GM21360 (cell line): ENCODE measurements around the gene TMPRSS13.

Experiments
- ATAC-seq: cut with Tn5 transposase; IDR thresholded peaks from one replicate; pipeline ENCODE4 v1.9.1; 2021; ENCODE audit warnings: mild to moderate bottlenecking, moderate library complexity; ENCODE audit not compliant: unreplicated experiment

The TMPRSS13 gene

DNA sequence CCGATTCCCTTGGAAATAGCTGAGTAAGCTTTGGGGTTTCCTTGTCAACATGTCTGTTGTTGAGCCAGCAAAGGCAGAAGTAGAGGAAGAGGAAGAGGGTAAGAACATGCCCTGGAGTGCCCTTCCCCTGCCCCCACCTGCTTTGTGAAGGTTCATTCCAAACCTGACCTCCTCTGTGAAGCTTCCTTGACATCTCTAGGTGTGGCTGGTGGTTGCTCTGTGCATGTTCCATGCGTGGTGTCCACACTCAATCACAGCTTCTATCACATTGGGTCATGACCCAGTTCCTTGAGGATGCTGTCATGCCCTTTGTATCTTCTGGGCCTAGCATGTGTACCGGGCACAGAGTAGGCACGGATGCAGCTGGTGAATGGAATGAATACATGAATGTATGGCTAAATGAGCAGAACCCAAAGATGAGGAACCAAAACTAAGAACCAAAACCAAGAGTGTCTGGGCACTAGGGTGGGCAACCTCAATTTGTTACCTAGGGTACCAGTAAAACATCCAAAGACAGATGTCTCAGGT is 29.0 kb downstream of the TMPRSS13 start:
- ATAC-seq, result no peak

DNA sequence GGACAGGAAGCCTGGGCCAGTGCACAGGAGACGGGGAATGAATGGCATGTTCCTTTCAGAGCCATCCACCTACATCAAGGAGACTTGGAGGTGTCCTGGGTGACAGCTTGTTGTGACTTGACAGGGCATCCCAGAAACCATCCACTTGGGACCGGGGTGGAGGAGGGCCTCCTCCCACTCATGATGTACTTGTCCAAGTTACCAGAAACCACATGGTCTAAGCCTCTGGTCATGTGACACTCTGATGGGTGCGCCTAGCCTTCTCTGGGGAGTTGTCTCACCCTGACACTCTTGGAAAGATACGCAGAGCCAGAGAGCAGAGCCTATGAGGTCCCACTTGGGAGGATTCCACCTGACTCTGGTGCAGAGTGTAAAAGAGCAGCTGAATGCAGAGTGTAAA is 31.1 kb downstream of the TMPRSS13 start:
- no peak for ATAC-seq

DNA sequence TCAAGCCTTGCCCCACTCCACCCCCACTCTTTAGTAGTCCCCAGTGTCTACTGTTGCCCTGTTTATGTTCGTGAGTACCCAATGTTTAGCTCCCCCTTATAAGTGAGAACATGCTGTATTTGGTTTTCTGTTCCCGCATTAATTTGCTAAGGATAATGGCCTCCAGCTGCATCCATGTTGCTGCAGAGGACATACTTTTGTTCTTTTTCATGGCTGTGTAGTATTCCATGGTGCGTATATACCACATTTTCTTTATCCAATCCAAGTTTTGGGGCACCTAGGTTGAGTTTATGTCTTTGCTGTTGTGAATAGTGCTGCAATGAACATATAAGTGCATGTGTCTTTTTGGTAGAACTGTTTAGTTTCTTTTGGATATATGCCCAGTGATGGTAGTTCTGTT is 36.6 kb downstream of the TMPRSS13 start:
- no peak for ATAC-seq

DNA sequence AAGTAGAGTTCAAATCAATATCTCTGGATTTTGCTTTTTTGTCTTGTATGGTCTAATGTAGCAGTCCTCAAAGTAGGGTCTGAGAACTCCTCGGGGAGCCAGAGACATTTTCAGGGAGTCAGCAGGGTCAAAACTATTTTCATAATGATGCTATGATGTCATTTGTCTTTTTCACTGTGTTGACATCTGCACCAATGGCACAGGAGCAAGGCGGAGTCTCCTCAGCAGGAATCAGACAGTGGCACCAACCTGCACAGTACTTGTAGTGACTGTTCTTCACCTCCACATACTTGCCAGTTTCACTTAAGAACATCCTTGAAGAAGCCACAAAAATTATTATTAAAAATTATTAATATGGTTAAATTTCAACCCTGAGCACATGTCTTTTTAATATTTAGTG is 37.8 kb downstream of the TMPRSS13 start:
- no peak for ATAC-seq

DNA sequence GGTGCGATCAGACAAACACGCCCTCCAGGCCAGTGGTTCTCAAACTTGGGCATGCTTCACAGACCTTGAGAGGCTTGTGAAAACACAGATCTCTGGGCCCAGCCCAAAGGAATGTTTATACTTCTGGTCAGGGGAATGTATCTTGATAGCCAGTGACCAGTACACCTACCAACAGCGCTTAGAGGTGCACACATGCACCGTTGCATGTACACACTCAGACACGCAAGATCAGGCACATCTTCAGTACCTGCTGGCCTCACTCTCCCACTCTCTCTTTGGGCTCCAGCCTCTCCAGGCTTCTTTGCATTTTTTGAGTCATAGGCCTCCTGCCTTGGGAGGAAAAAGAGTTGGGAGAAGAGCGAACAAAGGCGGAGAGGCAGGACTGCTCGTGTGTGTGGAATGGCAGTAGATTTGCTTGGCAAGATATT is 41.0 kb downstream of the TMPRSS13 start:
- ATAC-seq, result no peak

DNA sequence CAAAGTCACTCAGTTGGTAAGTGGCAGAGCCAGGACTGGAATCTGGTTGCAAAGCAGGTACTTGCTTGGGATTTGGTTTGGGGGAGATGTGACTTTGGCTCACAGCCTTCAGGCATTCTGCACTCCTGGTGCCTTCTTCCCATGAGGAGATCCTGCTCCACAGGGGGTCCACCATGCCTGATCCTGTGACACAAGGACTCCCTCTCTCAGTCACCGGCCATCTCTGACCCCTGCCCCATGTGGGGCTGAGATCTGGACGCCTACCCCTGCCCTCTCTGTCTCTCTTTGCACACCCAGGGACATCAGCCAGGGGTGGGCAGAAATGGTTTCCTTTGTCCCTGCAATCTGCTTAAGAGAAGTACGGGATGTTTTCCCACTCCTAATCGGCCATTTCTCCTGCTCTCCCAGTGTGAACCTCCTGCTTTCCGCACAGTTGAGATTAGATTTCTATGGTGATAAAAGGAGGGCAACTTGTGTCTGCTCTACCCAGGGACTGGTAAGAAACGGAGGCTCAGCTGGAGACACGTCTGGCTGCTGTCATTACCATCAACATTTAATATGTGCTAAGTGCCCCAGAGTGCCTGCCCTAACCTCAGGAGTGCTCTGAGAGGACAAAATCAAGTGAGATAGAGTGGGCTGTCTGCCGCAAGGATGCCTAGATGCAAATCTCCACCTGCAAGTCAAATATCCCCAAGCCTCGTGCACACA is 41.6 kb downstream of the TMPRSS13 start:
- ATAC-seq, result no peak

DNA sequence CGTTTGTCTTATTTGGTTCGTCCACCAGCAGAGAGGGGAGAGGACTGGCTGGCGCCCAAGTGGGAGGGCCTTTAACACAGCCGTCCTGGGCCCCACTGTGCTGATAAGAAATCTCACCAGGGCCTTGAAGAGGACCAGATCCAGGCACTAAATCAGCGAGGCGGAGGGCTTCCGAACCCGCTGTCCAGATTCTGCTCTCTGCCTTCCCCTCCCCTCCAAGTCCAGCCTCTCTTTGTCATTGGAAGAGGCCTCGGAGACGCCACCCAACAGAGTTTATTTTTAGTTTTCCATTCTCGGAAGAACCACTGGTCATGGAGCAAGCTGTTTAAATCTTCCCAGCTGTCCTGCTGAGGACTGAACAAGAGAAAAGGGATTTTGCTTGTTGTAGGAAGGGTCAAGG is 43.4 kb downstream of the TMPRSS13 start:
- no peak for ATAC-seq

DNA sequence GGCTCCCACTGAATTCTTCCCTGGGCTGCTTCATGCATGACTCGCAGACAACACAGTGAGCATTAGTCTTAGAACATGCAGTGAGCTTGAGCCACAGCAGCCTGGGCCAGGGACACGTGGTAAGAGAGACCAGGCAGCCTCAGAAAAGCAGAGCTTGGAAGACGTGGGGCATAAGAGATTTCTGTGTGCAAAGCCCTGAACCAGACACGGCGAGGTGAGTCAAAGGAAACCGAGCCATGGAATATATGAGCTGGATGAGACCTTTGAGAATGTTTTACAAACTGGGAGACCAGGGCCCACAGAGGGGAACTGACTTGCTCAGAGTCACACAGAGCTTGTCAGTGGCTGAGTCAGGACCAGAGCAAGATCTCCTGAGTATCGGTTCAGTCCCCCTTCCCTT is 44.2 kb downstream of the TMPRSS13 start:
- ATAC-seq, result no peak

DNA sequence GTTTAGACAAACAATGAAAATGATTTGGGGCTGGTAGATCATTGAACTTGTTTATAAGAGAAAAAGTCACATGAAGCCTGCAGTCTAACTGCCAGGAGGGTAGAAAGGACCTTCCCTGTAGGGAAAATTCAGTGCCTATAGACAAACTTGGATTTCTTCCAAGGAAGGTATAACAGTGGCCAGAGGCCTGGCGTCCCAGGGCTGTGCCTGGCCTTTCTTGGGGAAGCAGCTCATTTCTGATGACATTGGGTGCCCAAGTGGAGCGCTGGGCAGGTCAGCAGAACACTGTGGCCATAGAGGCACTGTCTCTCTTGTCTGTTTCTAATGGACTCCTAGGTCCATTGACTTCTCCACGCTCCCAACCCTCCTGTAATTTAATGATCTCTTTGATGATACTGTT is 46.1 kb downstream of the TMPRSS13 start:
- ATAC-seq, result no peak

DNA sequence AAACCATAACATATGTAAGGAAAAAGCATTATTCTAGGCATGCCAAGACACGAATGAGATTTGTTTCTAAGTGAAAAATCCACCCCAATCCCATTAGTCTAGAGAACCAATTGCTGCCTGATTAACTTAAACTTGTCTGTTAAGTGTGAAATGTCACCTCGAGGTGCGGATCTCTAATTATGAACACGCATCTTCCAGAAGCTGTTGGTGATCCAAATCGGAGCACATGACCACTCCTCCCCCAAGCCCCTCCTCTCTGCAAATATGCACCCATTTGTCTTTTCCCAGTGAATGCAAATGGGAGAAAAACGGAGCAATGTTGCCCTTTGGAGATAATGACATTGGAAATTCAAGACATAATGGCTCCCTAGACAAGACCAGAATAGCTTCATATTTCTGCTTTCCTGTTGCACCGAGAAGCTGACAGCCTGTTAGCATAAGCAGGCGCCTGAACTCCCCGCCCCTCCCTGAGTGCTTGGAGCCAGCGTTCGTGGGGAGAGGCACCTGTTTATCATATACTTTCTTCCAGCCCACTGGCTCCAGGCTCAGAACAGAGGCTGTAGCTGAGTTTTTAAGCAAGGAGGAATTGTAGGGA is 46.8 kb downstream of the TMPRSS13 start:
- ATAC-seq, result no peak

DNA sequence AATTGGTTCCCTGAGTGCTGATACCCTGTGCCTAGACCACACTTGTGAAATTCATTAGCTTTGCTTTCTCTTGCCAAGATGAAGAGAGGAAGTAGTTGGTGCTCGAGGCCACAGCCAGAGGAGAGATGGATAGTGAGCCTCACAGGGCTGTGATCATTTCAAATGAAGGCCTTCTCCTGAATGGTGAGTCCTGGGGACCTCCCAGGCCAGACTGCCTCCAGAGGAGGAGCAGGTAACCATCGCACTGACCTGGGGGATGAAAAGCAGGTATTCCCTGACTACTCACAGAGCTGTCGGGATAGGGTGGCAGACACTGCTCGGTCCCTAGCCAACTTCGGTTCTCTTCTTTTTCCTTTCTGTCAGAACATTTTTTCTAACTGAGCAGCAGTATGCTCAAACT is 48.0 kb downstream of the TMPRSS13 start:
- no peak for ATAC-seq

DNA sequence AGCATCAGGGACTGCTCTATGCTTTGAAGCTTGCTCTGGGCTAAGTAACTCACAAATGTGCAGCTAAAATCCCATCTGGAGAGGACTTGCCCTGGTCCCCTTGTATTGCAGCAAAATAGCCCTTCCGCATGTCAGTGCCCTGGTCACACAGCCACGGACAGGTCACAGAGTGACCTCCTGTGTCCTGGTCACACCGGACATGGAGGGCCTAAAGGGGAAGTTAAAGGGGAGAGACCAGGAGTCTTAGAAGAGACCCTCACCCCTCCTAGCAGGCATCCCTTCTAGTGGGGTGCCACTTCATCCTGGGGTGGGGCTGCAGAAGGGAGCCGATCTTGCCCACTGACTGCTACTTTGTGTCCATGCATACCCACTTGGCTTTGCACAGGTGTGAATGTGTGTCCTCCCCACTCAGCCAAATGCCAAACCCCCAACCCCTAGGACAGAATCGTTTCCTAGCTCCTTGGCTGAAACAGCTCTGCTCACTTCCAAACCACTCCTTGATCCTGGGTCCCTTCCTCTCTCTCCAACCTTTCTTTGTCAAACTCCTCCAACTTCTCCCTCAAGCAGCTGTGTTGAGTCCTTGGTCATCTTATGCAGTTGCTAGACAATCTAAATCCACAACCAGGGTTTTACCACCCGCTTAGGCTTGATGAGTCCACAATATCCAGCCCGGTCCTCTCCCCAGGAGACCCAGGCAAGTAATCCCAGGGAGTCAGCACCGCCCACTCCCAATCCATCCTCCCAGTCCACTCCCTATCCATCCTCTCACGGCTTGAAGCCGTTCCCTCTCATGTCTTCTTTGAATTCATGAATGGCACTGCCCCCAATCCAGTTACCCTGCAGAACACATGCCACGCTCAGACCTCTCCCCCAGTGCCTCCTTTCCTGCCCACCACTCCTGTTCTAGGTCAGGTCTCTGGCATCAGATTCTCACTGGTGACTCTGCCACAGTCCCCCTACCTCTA is 49.4 kb downstream of the TMPRSS13 start:
- ATAC-seq, result no peak

DNA sequence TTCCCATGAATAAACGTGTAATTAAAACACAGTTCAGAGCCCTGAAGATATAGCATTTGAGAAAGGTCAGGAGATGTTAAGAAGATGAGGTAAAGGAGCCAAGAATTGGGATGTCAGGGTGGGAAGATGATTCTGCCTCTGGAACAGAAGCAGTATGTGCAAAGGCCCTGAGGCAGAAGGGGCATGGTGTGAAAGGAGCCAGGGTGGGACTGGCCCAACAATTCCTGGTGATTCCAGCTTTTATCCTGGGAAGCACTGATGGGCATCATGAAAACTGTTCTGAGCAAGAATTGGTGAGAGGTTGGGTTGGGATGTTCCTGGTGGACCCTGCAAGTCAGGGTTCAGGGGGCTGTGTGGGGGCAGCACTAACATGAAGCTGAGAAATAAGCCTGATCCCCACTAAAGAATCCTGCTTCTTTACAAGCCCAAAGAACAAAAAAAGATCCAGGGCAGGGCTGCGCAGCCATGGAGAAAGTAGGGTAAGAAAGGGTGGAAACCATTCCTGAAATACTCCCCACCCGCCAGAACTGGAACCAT is 50.2 kb downstream of the TMPRSS13 start:
- no peak for ATAC-seq

DNA sequence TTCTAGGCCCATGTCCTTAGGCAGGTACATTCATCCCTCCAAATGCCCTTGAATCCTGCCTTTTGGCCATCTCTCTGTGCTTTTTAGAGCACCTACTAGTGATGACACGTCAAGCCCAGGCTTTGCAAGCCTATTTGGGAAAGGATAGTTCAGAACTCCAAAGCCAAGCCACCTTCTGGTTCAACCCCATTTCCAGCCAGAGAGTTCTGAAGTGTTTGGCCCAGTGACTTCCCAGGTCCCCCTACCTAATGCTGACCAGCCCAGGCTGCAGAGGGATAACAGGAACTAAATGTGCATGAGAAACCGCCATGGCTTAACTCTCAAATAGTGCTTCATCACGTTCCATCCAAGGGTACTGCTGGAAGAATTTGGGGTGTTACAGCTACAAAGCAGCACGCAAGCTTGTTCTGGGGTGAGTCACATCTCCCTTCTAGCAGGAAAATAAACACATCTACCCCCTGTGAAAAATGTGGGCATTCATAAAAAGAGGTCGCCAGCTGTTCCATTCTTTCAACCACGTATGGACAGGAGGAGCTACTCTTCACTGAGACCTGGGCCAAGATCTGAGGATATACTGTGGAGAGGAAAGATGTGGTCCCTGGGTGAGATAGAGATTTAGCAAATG is 50.8 kb downstream of the TMPRSS13 start:
- no peak for ATAC-seq

DNA sequence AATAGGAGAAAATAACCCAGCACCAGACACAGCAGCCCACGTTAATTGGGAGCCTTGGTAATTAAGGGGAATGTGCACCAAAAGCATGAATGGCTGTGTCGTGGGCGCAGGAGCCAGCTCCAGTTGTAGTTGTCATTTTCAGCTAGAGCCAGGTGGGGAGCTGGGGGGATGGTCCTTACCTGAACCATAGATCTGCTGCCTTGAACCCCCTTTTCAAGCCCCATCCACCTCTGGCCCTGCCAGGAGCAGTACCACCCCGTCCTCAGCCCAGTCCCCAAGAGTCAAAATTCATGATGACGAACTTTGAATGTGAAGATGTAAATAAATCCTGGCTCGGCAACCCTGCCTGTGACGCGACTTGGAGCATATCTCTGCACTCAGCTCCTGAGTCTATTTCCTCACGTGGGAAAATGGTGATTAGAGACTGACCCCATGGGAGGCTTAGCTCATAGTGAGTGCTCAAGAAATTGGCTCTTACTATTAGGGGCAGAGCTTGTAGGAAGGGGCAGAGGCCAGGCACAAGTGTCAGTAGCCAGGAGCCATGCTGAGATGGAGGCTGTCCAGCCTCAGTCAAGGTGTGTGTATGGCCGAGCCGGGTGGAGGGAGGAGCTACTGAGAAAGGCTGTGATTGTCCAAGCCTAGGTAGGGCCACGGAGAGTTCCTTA is 52.0 kb downstream of the TMPRSS13 start:
- no peak for ATAC-seq

DNA sequence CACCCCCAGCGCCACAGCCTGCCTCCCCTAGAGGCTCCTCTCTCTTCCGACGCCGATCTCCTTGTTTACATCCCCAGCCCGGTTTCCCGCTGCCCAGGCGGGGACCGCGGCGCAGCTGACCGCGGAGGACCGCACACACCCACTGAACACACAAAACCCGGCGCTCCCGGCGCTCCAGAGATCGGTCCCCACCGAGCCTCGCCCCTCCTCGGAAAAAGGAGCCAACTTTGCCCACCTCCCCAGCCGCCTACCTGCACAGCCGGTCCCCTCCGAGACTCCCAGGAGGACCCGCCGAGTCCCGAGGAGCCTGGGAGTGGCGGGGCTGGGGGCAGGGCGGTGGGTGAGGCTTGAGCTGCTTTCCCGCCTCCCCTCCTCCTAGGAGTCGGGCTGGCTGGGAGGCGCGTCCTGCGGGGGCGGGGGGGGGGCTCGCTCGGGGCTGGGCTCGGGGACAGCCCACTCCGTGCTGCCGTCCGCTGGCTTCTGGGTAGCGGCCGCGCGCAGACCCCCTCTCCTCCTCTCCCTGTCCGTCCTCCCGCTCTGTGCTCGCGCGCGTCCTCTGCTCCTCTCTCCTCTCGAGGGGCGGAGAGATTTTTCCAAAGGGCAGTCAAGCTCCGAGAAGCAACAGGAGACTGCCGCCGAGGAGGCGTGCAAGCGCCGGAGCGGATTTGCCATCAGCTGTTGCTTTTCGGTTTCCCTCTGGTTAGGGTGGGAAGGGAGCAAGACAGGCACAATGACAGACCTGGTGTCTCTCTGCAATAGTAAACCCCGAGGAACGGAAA is 52.7 kb downstream of the TMPRSS13 start, which contains the start of gene FXYD6:
Gene FXYD6 (minus strand): TSS at position 318 of the 779 bp plus-strand sequence. CDS start 33,882 bp downstream, outside the sequence.
- ATAC-seq, result no peak

DNA sequence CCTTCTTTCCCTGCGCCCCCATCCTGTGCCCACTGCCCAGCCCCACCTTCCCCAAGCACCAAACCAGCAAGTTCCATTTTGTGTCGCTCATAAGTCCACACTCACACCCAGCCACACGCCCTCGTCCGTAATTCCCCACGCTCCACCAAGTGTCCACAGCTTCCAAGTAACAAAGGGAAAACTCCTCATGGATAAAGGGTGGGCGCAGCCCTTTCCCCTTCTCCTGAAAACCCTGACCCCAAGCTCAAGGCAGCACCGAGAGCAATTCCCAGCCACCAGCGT is 53.2 kb downstream of the TMPRSS13 start:
- no peak for ATAC-seq

DNA sequence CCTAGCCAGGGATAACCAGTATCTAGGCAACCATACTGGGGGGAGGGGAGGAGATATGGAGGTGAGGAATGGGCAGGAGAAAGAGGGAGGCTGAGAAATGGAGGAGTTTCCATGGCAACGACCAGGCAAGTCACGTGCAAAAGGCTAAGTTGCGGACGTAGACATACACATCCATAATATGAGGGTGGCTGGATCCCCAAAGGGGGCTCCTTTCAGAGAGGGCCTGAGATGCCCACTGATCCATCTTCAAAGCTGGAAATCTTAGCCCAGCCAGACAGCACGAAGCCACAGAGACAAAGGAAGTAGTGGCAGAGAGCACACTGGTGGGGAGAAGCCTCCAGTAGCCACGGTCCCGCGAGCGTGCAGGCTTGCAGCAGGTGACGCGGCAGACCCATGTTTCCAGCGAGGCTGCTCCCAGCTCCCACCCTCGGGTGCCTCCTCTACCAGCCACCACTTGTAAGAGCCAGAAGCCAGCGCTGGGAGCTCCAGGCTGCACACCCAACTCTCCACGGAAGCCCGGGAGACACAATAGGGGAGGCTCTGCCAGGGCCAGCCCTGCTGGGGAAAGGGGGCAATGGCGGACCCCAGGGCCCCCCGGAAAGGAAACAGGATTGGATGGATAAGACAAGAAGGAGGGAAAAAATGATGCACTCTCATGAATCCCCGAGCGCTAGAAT is 53.7 kb downstream of the TMPRSS13 start:
- ATAC-seq, result no peak

DNA sequence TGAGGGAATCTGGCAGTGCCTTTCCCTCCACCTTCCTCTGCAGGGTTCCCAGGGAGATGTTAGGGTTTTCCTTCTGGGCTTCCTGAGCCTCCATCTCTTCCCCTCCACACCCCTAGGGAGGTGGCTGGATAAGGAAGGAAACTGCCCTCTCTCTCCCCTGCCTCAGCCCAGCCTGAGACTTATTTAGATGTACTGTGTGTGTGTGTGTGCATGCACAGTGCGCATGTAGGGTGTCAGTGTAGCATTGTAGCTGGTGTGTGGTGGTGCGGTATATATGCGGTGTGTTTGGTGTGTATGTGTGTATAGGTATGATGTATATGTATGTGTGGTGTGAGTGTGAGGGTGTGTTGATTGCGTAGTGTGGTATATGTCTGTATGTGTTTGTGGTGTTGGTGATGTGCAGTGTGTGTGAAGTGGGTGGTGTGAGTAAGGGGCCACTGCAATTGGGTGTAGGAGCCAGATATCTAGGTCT is 54.3 kb downstream of the TMPRSS13 start:
- ATAC-seq, result no peak
